HG03103 (cell line): ENCODE measurements around the gene SLC66A2.
"Not testable (repeated sequence)": the region's sequence is repeated elsewhere in the genome, so short reads cannot be mapped to it uniquely, and the experiment has no call there.

ENCODE experiments used
- ATAC-seq: cut with Tn5 transposase; IDR thresholded peaks from one replicate; pipeline ENCODE4 v1.9.1; 2021; ENCODE audit warnings: low read depth; ENCODE audit not compliant: unreplicated experiment

Gene SLC66A2

DNA sequence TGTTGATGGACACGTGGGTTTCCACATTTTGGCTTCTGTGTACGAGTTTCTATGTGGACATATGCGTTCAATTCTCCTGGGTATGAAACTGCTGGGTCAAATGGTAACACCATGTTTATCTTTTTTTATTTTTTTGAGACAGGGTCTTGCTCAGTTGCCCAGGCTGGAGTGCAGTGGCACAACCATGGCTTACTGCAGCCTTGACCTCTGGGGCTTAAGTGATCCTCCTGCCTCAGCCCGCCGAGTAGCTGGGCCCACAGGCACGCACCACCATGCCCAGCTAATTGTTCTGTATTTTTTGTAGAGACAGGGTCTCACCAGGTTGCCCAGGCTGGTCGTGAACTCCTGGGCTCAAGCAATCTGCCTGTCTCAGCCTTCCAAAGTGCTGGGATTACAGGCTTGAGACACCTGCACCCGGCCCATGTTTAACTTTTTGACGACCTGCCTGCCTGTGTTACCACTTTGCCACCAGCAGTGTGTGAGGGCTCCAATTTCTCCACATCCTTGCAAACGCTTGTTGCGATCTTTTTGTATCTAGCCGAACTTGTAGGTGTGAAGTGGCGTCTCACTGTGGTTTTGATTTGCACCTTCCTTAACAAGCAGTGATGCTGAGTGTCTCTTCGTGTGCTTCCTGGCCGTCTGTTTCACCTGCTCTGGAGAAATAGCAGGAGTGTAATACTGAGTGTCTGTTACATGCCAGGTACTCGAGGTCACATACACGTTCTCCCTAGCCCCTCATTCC is 19.9 kb upstream of the SLC66A2 start:
- no peak for ATAC-seq

GRCh38 chr18:79970419-79971133 is 19.1 kb upstream of the SLC66A2 start:
- no peak for ATAC-seq

DNA sequence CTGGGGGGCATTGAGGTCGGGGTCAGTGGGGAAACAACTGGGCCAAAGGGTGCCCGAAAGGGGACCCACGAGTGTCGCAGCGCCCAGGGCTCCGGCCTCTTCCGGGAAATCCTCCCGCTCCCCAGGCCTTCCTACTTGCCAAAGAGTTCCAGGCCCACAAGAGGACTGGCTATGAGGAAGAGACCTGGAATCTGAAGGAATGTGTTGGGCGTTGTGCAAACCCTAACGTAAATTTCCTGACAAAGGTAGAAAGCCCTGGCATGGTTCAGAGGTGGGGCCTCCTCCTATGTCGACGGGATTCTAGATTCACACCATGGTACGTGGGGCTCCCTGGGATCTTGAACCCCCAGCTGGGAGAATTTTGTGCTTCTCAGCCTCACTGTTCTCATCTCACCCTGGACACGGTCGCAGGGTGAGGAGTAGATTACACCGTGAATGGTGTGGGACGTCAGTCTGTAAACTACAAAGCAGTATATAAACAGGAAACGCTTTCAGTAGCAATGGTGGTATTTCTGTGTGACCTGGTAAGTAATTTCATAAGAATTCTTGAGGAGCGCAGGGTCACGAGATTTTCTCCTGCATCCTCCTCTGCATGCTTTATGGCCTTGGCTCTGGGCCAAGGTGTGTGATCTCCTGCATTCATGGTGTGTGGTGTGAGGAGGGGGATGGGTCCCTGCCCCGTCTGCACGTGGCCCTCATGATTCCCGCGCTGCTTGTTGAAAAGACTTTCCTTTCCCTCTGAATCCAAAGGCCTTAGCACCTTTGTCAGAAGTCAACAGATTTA is 13.9 kb upstream of the SLC66A2 start:
- no peak for ATAC-seq

DNA sequence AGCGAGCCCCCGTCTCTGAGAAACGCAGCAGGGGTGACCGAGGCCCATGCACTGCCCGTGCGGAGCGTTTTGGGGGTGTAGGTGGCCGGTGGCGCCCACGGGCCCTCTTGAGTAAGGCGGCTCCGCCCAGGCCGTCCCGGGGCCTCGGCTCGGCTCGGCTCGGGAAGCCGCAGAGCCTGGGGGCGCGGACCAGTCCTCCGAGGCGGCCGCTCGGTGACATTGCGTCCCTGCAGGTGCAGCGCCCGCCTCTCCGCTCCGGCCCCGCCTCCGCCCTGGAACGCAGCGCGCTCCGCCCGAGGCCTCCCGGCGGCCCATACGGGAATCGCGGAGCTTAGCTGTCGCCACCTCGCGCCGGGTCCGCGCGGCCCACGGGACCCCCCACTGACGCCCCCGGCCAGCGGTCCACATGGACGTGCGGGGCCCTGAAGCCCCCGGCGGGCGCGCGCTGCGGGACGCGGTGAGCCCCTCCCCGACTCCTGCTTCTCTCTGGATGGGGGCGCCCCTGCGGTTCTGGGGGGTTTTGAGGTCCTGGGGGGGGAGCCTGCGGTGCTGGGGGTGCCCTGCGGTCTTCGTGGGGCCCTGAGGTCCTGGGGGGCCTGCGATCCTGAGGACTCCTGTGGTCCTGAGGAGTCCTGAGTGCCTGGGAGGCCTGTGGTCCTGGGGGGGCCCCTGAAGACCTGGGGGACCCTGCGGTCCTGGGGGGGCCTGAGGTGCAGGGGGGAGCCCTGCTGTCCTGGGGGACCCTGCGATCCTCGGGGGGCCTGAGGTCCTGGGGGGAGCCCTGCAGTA is 13.1 kb upstream of the SLC66A2 start, which contains the start of gene HSBP1L1:
HSBP1L1 (plus strand) TSS at position 314 of the 789 bp plus-strand sequence; CDS start at position 407, 93 bp downstream.
- peak; percentile 49 for ATAC-seq

- ATAC-seq = no peak
Measured at GRCh38 chr18:79963658-79964329, 12.3 kb upstream of the SLC66A2 start.

DNA sequence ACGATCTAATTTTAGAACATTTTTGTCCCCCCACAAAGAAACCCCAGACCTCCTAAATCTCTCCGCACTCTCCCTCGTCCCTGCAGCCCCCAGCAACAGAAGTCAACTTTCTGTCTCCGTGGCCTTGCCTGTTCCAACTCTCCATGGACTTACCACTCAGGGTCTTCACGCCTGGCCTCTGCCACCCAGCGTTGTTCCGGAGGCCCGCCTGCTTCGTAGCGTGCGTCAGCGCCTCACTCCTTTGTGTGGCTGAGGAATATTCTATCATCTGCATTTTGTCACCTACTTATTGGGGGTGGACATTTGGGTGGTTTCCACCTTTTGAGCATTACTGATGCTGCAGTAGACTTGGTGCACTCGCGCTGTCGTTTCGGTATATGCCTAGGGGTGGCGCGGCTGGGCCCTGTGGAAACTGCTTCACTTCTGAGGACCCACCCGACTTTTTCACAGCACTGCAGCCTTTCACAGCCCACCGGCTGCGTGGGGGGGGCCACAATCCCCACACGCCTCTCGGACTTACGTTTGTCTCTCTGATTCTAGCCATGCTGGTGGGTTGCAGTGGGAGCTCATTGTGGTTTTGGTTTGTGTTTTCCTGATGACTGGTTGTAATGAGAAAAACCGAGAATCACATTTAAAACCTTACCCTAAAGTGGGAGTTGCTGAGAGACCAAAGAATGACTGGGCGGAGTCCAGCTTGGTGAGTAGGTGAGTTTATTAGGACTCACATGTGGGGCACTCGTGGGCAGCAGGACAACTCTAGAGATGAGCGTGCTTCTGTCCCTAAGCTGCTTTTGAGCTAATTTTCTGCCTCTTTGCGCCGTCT is 11.6 kb upstream of the SLC66A2 start:
- peak; percentile 62 for ATAC-seq

DNA sequence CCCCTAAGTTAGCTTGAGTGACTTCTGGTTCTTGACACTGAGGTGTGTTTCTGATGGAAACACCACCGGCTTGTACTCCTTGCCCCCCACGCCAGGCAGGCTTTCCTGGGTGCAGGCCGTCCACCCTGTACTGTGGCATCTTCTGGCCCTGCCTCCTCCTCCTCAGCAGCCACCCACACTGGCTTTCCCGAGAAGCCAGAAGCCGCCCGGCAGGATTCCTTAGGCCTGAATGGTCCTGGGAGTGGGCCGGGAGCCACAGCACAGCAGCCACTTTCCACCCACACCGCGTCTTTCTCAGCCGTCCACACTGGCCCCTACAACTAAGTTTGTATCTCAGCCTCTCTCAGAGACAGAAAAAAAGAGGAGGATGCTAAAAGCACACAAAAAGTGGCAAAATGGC is 10.9 kb upstream of the SLC66A2 start:
- ATAC-seq = no peak

DNA sequence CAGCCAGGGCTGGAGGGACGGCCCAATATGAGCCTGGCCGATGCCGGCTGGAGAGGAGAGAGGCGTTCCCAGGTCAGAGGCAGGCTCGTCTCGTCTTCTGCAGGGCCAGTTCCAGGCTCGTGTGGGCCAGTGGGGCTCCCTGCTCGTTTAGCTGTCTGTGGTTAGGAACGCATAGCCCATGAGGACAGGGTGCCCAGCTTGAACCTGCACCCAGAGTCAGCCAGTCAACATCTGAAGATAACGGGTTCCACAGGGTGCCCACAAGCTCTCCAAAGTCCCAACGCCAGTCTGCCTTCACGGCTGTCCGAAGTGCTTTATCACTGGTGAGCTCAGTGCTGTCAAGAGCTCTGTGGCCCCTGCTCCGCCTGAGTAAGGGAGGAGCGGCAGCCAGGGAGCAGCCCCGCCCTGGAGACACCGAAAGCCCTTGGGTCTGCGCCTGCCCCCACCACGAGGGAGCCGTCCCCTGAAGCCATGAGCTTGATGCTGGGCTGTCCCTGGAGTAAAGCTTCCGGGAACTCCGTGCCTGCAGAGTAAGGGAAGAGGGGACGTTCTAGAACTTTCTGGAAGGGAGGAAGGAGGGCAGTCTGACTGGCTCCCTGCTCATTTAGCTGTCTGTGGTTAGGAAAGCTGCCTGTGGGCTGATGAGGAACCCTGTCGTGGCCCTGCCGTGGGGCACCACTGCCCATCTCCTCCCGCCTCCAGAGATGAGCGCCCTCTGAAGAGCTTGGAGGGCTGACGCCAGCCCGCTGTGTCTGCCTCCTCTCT is 10.3 kb upstream of the SLC66A2 start:
- no peak for ATAC-seq

DNA sequence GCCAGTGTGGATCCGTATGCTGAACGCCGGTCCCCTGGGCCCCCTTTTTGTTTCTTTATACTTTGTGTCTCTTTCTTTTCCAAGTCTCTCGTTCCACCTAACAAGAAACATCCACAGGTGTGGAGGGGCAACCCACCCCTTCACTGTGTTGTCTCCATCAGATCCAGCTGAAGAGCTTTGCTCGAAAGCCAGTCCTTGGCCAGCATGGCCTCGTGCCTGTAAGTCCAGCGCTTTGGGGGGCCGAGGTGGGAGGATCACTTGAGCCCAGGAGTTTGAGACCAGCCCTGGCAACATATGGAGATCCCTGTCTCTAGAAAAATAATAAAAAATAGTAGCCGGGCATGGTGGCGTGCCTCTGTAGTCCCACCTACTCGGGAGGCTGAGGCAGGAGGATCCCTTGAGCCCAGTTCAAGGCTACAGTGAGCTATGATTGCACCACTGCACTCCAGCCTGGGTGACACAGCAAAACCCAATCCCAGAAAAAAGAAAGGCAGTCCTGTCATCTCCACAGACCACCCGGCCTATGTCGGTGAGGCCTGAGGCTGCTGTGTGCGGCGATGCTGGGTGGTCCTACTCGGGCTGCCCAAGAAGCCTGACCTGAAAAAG is 9.6 kb upstream of the SLC66A2 start:
- ATAC-seq = no peak

- ATAC-seq = not testable (repeated sequence)
Measured at GRCh38 chr18:79960161-79960801, 8.8 kb upstream of the SLC66A2 start.

DNA sequence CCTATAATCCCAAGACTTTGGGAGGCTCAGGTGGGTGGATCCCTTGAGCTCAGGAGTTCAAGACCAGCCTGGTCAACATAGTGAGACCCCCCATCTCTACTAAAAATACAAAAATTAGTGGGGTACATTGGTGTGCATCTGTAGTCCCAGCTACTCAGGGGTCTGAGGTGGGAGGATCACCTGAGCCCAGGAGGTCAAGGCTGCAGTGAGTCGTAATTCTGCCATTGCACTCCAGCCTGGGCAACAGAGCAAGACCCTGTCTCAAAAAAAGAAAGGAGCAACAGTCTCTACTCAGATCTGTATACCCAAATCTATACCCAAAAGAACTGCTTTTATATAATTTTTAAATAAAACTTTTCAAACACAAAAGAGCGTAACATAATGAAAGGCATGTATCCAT is 7.5 kb upstream of the SLC66A2 start:
- ATAC-seq = no peak

DNA sequence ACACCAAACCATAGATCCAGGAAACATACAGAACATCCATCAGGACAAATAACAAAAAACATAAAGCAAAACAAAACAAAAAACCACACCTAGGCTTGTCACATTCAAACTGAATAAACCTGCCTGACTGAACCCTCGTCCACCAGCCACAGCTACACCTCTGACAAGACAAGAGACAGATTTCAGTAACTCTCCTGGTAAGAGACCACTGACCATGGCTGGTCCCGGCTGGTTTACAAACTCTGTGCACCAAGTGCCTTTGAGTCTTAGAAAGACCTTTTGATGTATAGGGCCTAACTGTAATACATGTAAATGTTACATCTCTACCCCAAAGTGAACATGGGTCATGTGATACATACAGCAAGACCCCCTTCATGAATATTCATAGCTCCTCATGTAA is 4.8 kb upstream of the SLC66A2 start:
- ATAC-seq = no peak

- ATAC-seq = no peak
Measured at GRCh38 chr18:79955302-79956075, 4.0 kb upstream of the SLC66A2 start.

DNA sequence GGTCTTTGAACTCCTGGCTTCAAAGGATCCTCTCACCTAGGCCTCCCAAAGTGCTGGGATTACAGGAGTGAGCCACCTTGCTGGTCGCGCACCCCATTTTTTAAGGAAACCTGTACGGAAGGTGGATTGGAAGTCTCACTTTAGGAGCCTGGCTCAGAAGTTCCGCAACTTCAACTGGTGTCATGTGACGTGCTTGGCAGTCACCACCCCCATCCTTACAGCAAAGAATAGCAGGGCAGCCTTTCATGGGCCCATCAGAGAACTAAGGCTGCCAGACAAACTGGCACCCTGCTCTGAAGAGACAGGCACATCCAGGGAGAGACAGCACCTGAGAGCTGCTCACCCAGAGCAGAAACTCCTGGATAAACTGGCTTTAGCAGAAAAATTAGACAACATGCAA is 3.3 kb upstream of the SLC66A2 start:
- ATAC-seq = no peak

GRCh38 chr18:79953971-79954651 is 2.7 kb upstream of the SLC66A2 start:
- ATAC-seq = no peak

DNA sequence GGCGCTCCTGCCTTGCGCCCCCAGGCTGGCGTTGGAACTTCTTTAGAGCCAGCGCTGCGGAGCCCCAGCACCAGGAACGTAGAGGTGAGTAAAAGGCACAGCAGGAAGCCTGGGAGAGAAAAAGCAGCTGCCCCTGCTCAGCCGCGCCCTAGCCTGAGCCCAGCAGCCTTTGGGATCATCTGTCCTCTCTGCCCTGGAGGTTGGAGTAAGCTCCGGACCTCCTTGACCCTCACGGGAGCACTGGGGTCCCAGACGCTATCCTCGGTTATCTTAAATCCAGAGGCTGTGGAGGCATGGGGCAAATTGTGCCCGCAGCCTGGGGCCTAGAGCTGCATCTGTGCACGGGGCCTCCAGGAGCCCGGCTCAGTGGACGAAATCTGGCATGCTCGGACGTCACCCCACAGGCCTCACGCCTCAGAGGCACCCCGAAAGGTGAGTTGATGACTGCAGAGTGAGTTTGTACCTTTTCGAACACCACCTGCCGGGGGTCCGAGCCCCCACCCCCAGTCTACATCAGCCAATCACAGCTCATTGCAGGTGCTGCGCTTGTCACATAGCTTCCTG is 1.6 kb upstream of the SLC66A2 start:
- no peak for ATAC-seq
